ENCODE data around the gene UBE2L3.
"Not testable (repeated sequence)": the region's sequence is repeated elsewhere in the genome, so short reads cannot be mapped to it uniquely, and the experiment has no call there.

Gene UBE2L3

DNA sequence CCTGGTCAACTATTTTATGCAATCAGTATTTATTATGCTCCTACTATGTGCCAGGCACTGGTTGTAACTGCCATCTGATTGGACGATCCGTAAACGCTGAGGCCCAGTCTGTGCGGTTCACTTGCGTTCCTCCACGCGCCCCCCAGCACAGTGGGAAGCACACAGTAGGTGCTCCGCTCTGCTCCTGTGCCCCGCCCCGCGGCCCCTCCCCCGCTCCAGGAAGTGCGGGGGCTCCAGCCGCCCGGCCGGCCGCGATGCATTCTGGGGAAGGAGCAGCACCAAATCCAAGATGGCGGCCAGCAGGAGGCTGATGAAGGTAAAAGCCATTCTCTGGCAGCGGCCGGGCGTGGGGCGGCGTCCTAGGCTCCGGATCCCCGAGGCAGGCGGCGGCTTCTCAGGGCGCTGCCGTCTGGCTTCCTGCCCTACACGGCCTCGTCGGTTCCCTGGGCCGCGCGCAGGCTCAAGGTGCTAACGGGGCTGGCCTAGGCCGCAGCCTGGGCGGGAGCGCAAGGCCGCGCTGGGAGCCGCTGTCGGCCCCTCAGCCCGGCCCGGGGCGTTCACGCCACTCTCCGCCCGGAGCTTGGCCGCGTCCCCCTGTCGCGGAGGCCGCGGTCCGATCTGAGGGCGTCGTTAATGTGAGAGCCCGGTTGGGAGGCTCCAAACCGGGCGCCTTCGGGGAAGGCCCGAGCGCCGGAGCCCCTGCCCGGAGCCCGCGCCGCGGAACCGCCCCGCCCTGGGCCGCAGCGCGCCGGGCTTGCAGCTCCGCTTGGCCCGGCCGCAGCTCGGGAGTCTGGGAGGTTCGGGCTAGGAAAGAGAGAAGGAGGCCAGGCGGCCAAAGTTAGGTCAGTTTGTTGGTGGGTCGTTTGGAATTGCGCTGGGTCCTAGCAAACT is at the start of gene UBE2L3:
UBE2L3 (plus strand) TSS at position 259 of the 891 bp plus-strand sequence; CDS start at position 290, 31 bp downstream.
- in situ Hi-C loops (cut with HindIII; ENCODE audit: low sequenced_read_pairs) = no loop called here

DNA sequence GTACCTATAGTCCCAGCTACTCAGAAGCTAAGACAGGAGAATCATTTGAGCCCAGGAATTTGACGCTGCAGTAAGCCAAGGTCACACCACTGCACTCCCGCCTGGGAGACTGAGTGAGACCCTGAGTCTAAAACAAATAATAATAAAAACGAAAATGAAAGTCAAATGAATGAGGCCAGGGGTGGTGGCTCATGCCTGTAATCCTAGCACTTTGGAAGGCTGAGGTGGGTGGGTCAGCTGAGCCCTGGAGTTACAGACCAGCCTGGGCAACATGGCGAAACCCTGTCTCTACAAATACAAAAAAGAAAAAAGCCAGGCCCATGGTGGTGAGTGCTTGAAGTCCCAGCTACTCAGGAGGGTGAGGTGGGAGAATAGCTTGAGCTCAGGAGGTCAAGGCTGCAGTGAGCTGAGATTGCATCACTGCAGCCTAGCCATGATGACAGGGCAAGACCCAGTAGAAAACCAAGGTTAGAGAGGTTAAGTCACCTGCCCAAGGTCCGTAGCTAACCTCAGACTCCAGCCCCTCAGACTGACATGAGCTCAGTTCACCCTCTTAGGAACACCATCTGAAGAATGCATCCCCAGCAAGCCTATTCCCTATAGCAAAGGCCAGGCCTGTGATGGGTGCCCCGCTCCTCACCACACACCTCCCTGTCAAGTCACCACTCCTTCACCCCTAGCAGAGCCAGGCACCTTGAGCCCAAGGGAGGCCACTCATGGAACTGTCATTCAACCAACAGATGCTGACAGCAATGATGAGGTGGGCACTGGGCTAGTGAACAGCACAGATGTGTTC is 40.6 kb upstream of the UBE2L3 start:
- in situ Hi-C loops (cut with HindIII; ENCODE audit: low sequenced_read_pairs) = not testable (repeated sequence)

DNA sequence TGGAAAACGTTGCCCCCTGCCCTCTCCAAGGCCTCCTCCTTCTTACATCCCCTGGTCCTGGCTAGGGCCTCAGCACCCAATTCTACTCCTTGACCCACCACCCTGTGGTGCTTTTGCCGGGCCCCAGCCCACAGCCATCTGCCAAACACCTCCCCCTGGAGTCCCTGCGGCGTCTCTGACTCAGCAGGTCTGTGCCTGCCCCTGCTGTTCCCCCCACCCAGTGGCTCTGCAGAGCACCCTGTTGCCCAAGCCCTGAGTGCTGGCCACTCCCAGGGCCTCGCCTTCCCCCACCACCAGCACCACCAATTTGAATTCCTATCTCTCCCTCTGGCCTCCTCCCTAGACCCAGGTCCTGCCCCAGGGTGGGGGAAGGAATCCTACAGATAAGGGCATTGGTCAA is 36.0 kb upstream of the UBE2L3 start:
- in situ Hi-C loops (cut with HindIII; ENCODE audit: low sequenced_read_pairs) = not testable (repeated sequence)

DNA sequence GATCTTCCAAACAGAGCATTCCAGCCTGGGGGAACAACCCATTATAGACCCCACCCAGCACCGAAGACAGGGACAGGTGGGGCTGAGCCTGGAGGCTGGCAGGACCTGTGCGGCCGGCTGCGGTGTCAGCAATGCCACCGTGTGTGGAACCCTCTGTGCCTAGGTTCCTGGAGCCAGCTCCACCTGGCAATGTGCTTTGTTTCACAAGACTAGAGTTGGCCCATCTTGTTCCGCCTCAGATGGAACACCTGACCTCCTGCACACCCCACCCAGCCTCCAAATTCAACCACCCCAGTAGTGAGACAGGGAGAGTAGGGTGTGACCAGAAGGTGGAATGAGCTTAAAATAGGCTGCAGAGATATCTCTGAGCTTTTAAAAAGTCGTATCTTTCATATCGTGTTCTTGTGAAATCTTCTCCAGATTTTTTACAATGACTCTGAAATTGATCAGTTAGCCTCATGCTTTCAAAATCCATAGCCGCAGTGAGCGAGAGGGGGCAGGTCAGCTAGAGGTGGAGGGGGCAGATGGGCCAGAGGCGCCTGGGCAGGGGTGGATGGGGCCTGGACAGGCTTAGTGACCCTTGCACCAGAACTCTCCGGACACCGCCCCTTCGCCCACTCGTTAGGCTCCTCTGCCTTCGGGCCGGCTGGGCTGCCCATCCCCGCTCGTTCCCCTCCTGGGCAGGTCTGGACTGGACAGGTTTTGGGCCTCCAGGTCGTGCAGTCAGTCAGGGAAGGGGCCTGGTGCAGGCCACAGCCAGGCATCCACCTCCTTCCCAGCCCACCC is 34.5 kb upstream of the UBE2L3 start:
- in situ Hi-C loops (cut with HindIII; ENCODE audit: low sequenced_read_pairs) = not testable (repeated sequence)

DNA sequence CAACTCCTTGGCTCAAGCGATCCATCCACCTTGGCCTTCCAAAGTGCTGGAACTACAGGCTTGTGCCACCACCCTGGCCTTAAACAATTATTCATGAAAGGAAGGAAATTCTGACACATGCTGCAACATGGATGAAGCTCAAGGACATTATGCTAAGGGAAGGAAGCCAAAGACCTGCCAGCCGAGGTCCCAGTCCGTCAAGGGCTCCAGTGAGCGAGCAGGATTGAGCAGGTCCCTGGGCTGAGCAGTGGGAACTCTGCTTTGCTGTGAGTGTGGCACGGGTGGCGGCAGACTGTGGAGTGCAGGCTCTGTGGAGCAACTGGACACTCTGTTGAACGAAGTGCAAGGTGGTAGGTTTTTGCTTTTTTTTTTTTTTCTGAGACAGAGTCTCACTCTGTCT is 27.7 kb upstream of the UBE2L3 start:
- in situ Hi-C loops (cut with HindIII; ENCODE audit: low sequenced_read_pairs) = not testable (repeated sequence)

DNA sequence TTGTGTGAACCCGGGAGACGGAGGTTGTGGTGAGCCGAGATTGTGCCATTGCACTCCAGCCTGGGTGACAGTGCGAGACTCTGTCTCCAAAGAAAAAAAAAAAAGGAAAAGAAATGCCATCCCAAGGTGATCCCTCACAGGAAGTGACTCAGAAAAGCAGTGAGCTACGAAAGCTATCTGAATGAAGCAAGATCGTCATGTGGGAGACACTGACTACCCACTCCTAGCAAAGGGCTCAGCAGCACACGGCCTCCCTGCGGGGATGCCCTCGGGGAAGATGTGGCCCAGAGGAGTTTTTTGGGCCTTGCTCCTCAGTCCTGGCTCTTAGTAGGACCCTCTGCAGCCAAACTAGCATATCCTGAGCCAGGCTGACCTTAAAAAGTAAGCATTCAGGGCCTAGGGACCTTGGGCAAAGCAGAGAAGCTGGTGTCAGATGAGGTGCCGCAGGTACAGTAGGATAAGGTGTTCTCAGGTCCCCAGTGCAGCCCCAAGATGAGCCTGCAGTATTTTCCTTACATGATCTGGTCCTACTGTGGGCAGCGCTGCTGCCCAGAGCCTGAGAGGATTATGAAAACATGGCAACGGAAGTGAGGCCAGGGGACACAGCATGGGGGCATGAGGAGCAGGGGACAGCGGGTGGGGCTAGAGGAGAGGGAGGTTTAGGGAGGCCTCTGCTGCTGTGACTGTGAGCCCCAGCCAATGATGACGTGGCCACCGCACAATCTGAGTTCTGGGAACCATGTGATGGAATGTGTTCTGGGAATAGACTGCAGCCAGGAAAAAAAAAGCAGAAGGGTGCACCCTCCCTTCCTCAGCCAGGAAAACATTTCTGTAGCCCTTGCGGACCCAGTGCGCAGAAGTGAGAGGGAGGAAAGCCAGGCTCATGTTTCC is 22.8 kb upstream of the UBE2L3 start:
- in situ Hi-C loops (cut with HindIII; ENCODE audit: low sequenced_read_pairs) = not testable (repeated sequence)

DNA sequence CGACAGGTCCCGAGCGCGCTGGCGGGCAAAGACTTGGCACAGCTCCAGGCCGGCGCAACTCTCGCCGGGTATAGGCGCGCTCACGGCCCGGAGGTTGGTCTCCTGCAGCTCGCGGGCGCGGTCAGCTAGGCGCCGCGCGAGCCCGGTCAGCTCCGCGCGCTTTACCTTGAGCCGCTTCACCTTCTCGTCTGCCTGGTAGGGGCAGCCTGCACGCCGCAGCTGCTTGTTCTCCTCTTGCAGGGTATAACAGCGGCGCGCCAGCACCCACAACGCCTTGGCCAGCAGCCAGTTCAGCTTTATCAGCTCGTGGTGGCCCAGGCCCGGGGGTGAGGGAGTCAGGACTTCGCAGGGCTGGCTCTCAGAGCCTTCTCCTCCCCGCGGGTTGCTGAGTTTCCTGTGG is 18.0 kb upstream of the UBE2L3 start:
- in situ Hi-C loops (cut with HindIII; ENCODE audit: low sequenced_read_pairs) = not testable (repeated sequence)

DNA sequence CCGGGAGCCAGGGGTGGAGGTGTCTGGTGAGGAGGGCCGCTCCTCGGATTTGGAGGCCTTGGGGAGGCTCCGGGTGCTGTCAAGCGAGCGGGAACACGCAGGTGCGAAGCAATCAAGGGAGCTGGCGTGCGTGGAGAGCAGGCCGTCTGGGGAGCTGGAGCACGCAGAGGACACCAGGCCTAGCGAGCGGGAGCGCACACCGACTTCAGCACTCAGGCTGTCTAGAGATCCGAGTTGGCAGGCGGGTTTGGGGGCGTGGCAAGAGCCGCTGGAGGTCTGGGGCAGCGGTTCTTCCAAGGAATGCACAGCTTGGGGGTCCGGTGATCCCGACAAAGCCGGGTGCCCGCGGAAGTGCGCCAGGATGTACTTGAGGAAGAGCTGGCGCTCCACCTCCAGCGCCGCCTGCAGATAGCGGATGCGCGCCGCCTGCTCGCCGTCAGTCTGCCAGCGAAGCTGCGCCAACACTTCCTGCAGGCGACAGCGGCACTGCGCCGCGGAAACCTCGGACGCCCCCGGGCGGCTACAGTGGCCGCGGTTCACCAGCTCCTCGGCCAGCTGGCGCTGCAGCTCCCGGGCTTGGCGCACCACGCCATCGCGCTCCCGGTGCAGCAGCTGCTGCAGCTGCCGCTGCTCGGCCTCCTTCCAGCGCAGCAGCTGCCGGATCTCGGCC is 17.4 kb upstream of the UBE2L3 start:
- in situ Hi-C loops (cut with HindIII; ENCODE audit: low sequenced_read_pairs) = not testable (repeated sequence)

DNA sequence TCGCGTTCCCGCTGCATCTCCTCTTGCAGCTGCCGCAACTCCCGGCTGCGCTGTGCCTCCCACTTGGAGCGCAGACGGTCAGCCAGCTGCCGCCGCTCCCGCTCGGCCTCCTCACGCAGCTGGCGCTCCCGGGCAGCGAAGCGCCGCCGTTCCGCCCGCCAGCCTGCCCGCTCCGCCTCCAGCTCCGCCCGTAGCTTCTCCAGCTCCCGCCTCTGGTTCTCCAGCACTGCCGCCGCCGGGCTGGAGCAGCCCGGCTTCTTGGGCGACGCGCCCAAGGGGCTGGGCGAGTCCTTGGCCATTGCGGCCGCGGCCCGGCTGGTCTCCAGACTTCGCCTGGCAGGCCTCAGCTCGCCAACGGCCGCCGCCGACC is 16.9 kb upstream of the UBE2L3 start:
- in situ Hi-C loops (cut with HindIII; ENCODE audit: low sequenced_read_pairs) = not testable (repeated sequence)

DNA sequence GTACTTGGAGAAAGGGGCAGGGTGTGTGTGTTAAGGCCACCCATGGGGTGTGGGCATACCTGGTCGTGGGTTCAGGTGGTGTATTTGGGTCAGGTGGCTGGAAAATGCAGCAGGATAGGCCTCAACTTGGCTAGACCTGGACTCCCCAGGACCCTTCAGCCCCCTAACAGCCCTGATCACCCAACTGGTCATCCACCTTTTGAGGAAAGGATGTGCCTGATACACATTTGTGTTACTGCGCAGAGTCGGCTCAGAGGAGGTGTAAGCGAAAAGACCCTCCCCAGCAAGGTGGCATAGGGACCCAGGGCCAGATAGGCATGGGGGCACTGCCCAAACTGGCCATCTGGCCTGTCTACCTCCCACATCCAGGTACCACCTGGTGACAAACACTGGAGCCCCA is 16.2 kb upstream of the UBE2L3 start, which contains the start of gene RIMBP3C:
RIMBP3C (minus strand) TSS at position 101 of the 400 bp plus-strand sequence. CDS start 485 bp downstream, outside the sequence.
- in situ Hi-C loops (cut with HindIII; ENCODE audit: low sequenced_read_pairs) = not testable (repeated sequence)

DNA sequence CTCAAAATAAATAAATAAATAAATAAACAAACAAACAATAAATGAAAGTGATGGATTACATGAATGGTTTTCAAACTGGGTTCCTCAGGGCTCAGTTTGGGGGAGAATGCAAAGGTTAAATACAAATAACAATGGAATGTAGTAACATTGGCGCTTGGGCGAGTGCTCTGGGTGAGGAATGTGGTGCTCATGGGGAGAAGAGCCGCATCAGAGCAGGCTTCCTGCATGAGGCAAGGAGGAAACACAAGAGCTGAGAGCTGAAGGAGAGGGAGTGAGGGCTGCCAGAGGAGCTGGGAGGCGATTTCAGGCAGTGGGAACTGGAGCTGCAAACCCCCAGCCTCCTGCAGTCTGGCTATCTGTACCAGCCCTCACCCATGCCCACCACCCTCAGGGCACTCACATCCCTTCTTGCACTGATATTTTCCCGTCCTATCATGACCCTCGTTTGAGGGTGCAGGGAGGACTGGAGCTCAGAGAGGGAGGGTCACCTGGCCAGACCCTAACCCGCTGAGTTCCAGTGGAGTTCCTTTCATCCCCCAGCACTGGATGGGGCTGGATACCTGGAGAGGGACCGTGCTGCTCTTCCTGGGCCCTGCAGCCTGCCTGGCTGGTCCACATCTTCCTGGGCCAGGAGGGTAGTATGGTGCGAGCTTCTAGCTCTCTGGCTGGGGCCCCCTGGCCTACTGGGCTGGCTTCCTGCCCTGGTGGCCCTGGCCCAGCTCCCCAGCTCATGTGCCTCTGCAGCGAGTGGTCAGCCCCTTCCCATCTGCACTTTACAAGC is 8.0 kb upstream of the UBE2L3 start:
- in situ Hi-C loops (cut with HindIII; ENCODE audit: low sequenced_read_pairs) = not testable (repeated sequence)

DNA sequence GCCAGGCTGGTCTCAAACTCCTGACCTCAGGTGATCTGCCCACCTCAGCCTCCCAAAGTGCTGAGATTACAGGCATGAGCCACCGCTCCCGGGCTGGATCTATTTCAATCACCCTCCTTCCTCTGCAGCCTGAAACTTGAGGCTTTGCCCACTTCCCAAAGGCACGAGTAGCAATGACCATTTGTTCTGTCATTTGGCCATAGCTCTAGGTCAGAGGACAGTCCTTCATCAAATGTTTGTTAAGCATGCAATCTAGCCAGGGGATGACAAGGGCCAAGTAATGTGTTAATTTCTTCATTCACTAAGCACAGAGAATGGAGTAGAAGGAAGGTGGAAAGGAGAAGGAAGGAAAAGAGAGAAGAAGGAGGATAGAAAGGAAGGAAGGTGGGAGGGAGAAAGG is 6.9 kb upstream of the UBE2L3 start:
- in situ Hi-C loops (cut with HindIII; ENCODE audit: low sequenced_read_pairs) = not testable (repeated sequence)

DNA sequence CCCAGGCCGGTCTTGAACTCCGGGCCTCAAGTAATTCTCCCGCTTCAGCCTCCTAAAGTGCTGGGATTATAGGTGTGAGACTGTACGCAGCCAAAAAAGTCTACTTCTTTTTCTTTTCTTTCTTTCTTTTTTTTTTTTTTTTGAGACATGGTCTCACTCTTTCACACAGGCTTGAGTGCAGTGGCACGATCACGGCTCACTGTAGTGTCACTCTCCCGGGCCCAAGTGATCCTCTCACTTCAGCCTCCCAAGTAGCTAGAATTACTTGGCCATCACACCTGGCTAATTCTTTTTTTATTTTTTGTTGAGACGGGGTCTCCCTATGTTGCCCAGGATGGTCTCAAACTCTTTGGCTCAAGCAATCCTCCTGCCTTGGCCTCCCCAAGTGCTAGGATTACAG is 3.6 kb upstream of the UBE2L3 start:
- in situ Hi-C loops (cut with HindIII; ENCODE audit: low sequenced_read_pairs) = no loop called here

DNA sequence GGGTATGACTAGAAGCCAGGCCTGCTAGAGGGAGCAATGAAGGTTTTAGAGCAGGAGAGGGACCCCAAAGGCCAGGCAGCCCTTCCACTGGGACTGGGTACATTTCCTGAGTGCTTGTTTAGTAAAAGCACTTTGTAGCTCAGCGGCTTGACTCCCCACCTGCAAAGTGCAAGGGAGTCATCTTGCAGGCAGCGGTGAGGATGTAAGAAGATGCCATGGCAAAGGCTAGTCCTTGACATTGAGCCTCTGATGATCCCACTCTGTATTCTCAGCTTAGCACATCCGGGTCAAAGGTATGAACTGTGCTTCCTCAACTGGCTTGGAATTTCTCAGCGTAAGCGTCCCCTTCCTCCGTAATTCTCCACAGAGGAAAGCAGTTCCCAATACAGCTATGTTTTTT is 3.1 kb upstream of the UBE2L3 start:
- in situ Hi-C loops (cut with HindIII; ENCODE audit: low sequenced_read_pairs) = no loop called here

DNA sequence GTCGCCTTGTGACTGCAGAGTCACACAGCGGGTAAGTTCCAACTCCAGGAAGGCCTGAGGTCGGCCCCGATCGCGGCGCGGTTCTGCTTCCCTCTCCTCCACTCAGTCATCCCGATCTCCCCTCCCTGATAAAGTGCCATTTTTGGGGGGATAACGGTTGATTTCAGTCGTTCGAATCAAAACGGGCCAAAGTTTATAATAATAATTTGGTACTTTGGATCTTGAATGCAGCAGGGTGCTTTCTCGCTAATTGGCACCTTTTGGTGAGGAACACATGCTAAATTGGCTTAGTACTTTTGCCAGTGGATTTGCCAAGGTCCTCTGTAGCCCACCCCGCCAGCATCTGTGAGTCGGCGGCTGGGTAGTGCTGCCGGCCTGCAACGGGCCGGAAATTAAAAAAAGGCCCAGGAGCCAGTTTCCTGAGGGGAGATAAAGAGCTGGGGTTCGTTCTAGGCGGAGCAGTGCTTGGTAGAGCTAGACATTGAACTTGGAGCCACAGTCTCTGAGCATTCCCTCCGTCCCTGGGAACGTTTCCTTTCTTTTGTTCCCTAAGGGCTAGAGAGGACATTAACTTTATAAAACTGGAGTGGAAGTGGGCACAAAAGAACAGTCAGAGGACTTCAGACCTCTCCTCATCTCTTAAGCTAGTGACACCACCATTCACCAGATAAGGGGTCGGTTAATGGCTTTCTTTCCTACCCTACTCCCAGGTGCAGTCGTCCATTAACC is 997 bp downstream of the UBE2L3 start:
- in situ Hi-C loops (cut with HindIII; ENCODE audit: low sequenced_read_pairs) = no loop called here

DNA sequence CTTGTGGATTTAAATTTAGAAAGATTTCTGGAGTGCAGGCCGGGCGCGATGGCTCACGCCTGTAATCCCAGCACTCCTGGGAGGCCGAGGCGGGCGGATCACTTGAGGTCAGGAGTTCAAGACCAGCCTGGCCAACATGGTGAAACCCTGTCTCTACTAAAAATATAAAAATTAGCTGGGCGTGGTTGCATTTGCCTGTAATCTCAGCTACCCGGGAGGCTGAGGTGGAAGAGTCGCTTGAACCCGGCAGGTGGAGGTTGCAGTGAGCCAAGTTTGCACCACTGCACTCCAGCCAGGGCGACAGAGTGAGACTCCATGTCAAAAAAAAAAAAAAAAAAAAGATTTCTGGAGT is 1.5 kb downstream of the UBE2L3 start:
- in situ Hi-C loops (cut with HindIII; ENCODE audit: low sequenced_read_pairs) = not testable (repeated sequence)

DNA sequence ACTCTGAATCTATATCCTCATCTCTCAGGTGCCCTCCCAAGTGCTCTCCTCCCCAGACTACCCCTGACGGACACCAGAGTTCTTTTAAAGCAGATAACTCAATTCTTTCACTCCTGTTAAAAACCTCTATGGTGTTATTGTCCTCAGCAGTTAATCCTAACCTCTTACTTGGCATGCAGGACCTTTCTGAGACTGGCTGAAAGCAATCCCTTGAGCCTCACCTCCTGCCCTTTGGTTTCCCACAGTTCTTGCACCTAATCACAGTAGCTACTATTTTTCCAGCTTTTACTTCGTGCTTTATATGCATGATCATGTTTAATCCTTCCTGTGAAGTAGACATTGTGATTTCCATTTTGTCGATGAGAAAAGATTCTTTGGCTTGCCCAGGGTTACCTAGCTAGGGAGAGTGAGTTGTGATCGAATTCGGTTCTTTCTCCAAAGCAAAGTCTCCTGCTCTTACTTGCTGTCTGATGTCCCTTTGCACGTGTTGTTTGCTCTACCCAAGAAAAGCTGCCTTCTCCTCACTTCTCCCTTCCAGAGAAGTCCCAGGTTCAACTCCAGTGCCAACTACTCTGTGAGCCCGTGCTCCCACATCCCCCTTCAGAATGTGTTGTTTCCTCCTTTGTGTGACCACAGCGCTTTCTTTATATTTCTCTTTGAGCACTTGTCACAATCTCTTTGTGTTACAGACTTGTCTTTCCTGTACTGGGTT is 2.1 kb downstream of the UBE2L3 start:
- in situ Hi-C loops (cut with HindIII; ENCODE audit: low sequenced_read_pairs) = no loop called here

DNA sequence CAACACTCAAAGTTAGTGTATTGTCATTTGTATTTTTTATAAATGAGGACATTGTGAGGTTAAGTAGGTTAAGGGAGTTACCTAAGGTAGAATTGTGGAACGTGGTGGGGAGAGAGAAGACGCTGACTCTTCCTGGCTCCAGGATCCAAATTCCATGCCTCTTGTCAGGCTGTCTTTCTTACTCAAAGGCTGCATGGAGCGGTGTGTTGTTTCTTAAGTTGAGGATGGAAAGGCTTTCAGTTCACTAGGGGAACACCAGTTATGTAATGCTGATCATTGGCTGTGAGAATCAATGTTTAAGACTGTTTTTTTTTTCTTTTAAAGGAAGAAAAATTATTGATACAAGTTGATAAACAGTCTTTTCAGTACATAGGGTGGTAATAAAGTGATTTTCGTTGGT is 2.9 kb downstream of the UBE2L3 start:
- in situ Hi-C loops (cut with HindIII; ENCODE audit: low sequenced_read_pairs) = no loop called here

Measured in DLD1 (cell line).